ENCODE results near the gene AP3S1. TPM values are rescaled to one million over a fixed set of nuclear protein-coding genes. Genes with fewer than 3 reads are reported as not detected.
"Not testable (repeated sequence)": the region's sequence is repeated elsewhere in the genome, so short reads cannot be mapped to it uniquely, and the experiment has no call there.

Gene AP3S1
- total RNA-seq, 4 donors from 2014 or later = 59.6 to 86.9 (median 77.6) TPM

DNA sequence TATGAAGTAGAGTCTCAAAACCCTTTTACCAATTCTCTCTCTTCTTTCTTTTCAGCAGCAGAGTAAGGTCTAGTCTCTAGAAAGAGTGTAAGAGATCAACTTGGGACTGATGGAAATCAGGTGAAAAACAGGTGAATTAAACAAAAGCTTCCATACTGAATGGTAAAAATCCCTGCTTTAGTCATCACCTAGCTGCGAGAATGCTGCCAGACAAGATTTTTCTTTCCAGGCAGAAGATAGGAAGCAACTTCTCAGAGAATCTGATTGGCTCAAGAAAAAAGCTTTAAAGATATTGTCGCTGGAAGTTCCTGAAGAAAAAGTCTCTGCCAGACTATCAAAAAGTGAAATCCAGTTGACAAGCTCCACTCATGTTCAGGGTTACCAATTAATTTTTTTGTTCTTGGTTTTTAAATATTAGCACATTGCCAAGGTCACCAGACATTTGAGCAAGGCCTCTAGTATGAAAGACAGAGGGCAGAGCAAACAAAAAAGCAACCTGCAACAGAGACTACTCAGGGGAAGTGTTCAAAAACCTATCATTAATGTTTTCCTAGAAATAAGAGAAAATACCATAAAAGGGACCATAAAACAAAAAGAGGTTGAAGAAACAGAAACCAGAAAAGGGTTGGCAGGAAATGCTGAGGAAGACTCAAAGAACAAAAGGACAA, 34.6 kb upstream of the AP3S1 start:
- TF ChIP-seq, protein P1, sequence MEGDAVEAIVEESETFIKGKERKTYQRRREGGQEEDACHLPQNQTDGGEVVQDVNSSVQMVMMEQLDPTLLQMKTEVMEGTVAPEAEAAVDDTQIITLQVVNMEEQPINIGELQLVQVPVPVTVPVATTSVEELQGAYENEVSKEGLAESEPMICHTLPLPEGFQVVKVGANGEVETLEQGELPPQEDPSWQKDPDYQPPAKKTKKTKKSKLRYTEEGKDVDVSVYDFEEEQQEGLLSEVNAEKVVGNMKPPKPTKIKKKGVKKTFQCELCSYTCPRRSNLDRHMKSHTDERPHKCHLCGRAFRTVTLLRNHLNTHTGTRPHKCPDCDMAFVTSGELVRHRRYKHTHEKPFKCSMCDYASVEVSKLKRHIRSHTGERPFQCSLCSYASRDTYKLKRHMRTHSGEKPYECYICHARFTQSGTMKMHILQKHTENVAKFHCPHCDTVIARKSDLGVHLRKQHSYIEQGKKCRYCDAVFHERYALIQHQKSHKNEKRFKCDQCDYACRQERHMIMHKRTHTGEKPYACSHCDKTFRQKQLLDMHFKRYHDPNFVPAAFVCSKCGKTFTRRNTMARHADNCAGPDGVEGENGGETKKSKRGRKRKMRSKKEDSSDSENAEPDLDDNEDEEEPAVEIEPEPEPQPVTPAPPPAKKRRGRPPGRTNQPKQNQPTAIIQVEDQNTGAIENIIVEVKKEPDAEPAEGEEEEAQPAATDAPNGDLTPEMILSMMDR (IDR thresholded peaks at IDR 0.05) = no peak
- no peak for DNase-seq (ENCODE audit: low spot score)
- ATAC-seq (ENCODE audit: low FRiP score) = no peak

GRCh38 chr5:115807654-115808052, 34.1 kb upstream of the AP3S1 start:
- no peak for DNase-seq (ENCODE audit: low spot score)
- ATAC-seq (ENCODE audit: low FRiP score) = no peak
- TF ChIP-seq, protein P1 (IDR thresholded peaks at IDR 0.05) = no peak

DNA sequence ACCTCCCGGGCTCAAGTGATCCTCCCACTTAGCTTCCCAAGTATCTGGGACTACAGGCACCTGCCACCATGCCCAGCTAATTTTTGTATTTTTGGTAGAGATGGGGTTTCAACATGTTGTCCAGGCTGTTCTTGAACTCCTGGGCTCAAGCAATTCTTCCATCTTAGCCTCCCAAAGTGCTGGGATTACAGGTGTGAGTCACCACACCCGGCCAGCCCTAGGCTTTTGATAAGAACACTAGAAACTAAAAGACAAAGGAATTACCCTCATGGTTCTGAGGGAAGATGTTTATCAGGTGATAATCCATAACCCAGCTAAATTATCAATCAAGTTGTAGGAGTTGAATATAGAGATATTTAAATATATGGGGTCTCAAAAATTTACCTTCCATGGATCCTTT, 33.7 kb upstream of the AP3S1 start:
- DNase-seq (ENCODE audit: low spot score); ATAC-seq (ENCODE audit: low FRiP score): not testable (repeated sequence)

GRCh38 chr5:115809946-115810345, 31.8 kb upstream of the AP3S1 start:
- TF ChIP-seq, protein P1 (IDR thresholded peaks at IDR 0.05) = no peak
- ATAC-seq (ENCODE audit: low FRiP score) (no peak), DNase-seq (ENCODE audit: low spot score) (no peak)

GRCh38 chr5:115810761-115811160, 31.0 kb upstream of the AP3S1 start:
- TF ChIP-seq, protein P1 (IDR thresholded peaks at IDR 0.05) = no peak
- ATAC-seq (ENCODE audit: low FRiP score) = no peak

DNA sequence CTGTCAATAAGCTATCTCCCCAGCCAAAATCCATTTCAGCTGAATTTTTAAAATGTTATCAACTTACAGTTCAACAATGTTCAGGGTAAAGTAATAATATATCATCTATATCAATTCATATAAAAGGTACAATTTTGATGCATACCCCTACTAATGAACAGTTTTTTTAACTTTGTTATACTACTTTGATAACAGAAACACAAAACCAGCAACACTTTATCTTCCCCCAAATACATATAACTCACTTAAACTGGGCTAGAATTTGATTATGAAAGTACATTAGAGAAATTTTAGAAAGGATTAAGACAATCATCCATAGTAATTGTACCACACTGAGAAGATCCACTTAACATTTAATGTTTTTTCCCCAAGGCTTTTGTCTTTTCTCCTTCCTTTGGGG, 30.3 kb upstream of the AP3S1 start:
- no peak for DNase-seq (ENCODE audit: low spot score)
- ATAC-seq (ENCODE audit: low FRiP score) = no peak
- TF ChIP-seq, protein P1 (IDR thresholded peaks at IDR 0.05) = no peak

More at GRCh38 chr5:115810761-115811160, 31.0 kb upstream of the AP3S1 start:
- no peak for DNase-seq (ENCODE audit: low spot score)

DNA sequence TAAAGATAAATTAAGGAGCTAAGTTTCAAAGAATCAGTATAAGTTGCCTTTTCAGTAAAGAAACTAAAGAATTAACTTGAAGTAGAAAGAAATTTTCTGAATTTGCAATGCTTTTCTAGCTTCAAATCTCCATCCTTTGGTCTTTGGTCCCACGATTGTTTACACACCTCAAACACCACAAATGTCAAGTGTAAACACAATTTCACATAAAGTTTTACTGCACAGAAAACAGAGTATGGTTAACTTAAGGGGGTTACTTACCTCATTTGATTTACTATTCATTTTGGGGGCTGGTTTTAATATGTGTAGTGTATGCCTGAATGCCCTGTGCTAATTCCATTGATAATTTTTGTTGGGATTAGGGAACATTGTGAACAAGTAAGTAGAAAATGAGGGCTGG, 29.4 kb upstream of the AP3S1 start:
- TF ChIP-seq, protein P1 (IDR thresholded peaks at IDR 0.05) = no peak
- ATAC-seq (ENCODE audit: low FRiP score) = no peak
- no peak for DNase-seq (ENCODE audit: low spot score)
